NAMALWA (cell line): ENCODE measurements around the gene WWC1.

Experiments
- DNase-seq: peaks from one replicate; pipeline ENCODE4 v3.0.0-alpha.2; 2015; ENCODE audit warnings: low spot score

WWC1 gene

GRCh38 chr5:168364151-168364661 is 72.8 kb downstream of the WWC1 start:
- DNase-seq = no peak

GRCh38 chr5:168364750-168365550 is 73.5 kb downstream of the WWC1 start:
- no peak for DNase-seq

GRCh38 chr5:168365581-168366081 is 74.2 kb downstream of the WWC1 start:
- no peak for DNase-seq

GRCh38 chr5:168366116-168366515 is 74.7 kb downstream of the WWC1 start:
- DNase-seq = no peak

- no peak for DNase-seq
Observed at GRCh38 chr5:168368854-168369253, 77.4 kb downstream of the WWC1 start.

GRCh38 chr5:168370831-168371230 is 79.4 kb downstream of the WWC1 start:
- DNase-seq = no peak

GRCh38 chr5:168372356-168372946 is 81.0 kb downstream of the WWC1 start:
- DNase-seq = no peak

GRCh38 chr5:168374532-168374931 is 83.1 kb downstream of the WWC1 start:
- no peak for DNase-seq

GRCh38 chr5:168375214-168375613 is 83.8 kb downstream of the WWC1 start:
- no peak for DNase-seq

- DNase-seq = no peak
Observed at GRCh38 chr5:168377525-168377924, 86.1 kb downstream of the WWC1 start.

- no peak for DNase-seq
Observed at GRCh38 chr5:168378741-168379140, 87.3 kb downstream of the WWC1 start.

- no peak for DNase-seq
Observed at GRCh38 chr5:168382421-168382820, 91.0 kb downstream of the WWC1 start.

GRCh38 chr5:168390491-168390890 is 99.0 kb downstream of the WWC1 start:
- no peak for DNase-seq

- no peak for DNase-seq
Observed at GRCh38 chr5:168393773-168394172, 102.3 kb downstream of the WWC1 start.

GRCh38 chr5:168400429-168401220 is 109.2 kb downstream of the WWC1 start:
- DNase-seq = no peak

GRCh38 chr5:168401226-168401625 is 109.8 kb downstream of the WWC1 start:
- no peak for DNase-seq

GRCh38 chr5:168401880-168402279 is 110.4 kb downstream of the WWC1 start:
- DNase-seq = no peak

GRCh38 chr5:168404365-168404764 is 112.9 kb downstream of the WWC1 start:
- DNase-seq = no peak

- no peak for DNase-seq
Observed at GRCh38 chr5:168407211-168407610, 115.8 kb downstream of the WWC1 start.

- DNase-seq = no peak
Observed at GRCh38 chr5:168408561-168409305, 117.3 kb downstream of the WWC1 start.

- no peak for DNase-seq
Observed at GRCh38 chr5:168409591-168410458, 118.4 kb downstream of the WWC1 start.
